GM18517 (cell line): ENCODE measurements around the gene ZRANB3.
"Not testable (repeated sequence)": the region's sequence is repeated elsewhere in the genome, so short reads cannot be mapped to it uniquely, and the experiment has no call there.

ENCODE experiments used
- ATAC-seq: cut with Tn5 transposase; IDR thresholded peaks from one replicate; pipeline ENCODE4 v1.9.1; 2021; ENCODE audit warnings: mild to moderate bottlenecking, moderate library complexity; ENCODE audit not compliant: unreplicated experiment

The ZRANB3 gene

GRCh38 chr2:135530313-135531230 lies at the start of gene ZRANB3:
TSS of gene ZRANB3 (minus strand) at chr2:135531218.
- ATAC-seq, result peak; percentile 75

- no peak for ATAC-seq
These were observed 42.6 kb upstream of the ZRANB3 start for GRCh38 chr2:135573620-135574019.

- ATAC-seq, result no peak
These were observed 39.9 kb upstream of the ZRANB3 start for GRCh38 chr2:135570884-135571283.

GRCh38 chr2:135563793-135564192 lies 32.8 kb upstream of the ZRANB3 start:
- no peak for ATAC-seq

- ATAC-seq, result no peak
These were observed 30.9 kb upstream of the ZRANB3 start for GRCh38 chr2:135561925-135562324.

GRCh38 chr2:135557530-135557929 lies 26.5 kb upstream of the ZRANB3 start:
- no peak for ATAC-seq

GRCh38 chr2:135555311-135555710 lies 24.3 kb upstream of the ZRANB3 start:
- no peak for ATAC-seq

- ATAC-seq, result no peak
These were observed 21.9 kb upstream of the ZRANB3 start for GRCh38 chr2:135552887-135553286.

GRCh38 chr2:135551356-135551755 lies 20.3 kb upstream of the ZRANB3 start:
- no peak for ATAC-seq

- ATAC-seq, result no peak
These were observed 16.3 kb upstream of the ZRANB3 start for GRCh38 chr2:135547311-135547710.

GRCh38 chr2:135546436-135546835 lies 15.4 kb upstream of the ZRANB3 start:
- no peak for ATAC-seq

- ATAC-seq, result not testable (repeated sequence)
These were observed 2.5 kb upstream of the ZRANB3 start for GRCh38 chr2:135533545-135533944.

GRCh38 chr2:135532581-135532980 lies 1.6 kb upstream of the ZRANB3 start:
- ATAC-seq, result no peak

- peak; percentile 82 for ATAC-seq
These were observed 496 bp upstream of the ZRANB3 start, which contains the start of gene R3HDM1 for GRCh38 chr2:135531231-135532197. TSS of gene R3HDM1 (plus strand) at chr2:135531484. CDS start at chr2:135604846, 73,362 bp downstream.

GRCh38 chr2:135528006-135528405 lies 3.0 kb downstream of the ZRANB3 start:
- no peak for ATAC-seq

- ATAC-seq, result peak; percentile 22
These were observed 5.2 kb downstream of the ZRANB3 start for GRCh38 chr2:135525786-135526185.

- ATAC-seq, result no peak
These were observed 18.9 kb downstream of the ZRANB3 start for GRCh38 chr2:135512099-135512498.

GRCh38 chr2:135510577-135510976 lies 20.4 kb downstream of the ZRANB3 start:
- ATAC-seq, result no peak

GRCh38 chr2:135504811-135505210 lies 26.2 kb downstream of the ZRANB3 start:
- no peak for ATAC-seq

GRCh38 chr2:135498588-135498987 lies 32.4 kb downstream of the ZRANB3 start:
- not testable (repeated sequence) for ATAC-seq

- ATAC-seq, result no peak
These were observed 36.1 kb downstream of the ZRANB3 start for GRCh38 chr2:135494917-135495316.
